GM21515 (cell line): Measurements from ENCODE around the gene OBP2A.

ENCODE experiments used
- ATAC-seq: cut with Tn5 transposase; IDR thresholded peaks from one replicate; pipeline ENCODE4 v1.9.1; 2021; ENCODE audit not compliant: unreplicated experiment

Gene OBP2A

GRCh38 chr9:135592331-135592590 lies 46.3 kb downstream of the OBP2A start:
- no peak for ATAC-seq

GRCh38 chr9:135592625-135593024 lies 46.7 kb downstream of the OBP2A start:
- ATAC-seq, result no peak

GRCh38 chr9:135596211-135596610 lies 50.3 kb downstream of the OBP2A start:
- ATAC-seq, result no peak
